ENCODE measurements around the gene TAOK3.

The TAOK3 gene

GRCh38 chr12:118372541-118373495, at the start of gene TAOK3:
TSS of gene TAOK3 (minus strand) at chr12:118372907. CDS start at chr12:118255567, 117,340 bp downstream.
- no peak for TF ChIP-seq EZH2 (optimal IDR thresholded peaks at IDR 0.05; ENCODE audit: low read depth, low read length)
- no peak for TF ChIP-seq EZH2phosphoT487 (IDR thresholded peaks at IDR 0.05; ENCODE audit: low read length)
- H3K4me2 ChIP-seq (ENCODE audit: low read depth, low read length), result peak within 1 kb of the TSS; percentile 85
- H3F3A ChIP-seq (ENCODE audit: insufficient read depth, low read length), result peaks cover 7% of the 10 kb centered on the region; the same call in 1 of the 2 replicates
- peak within 1 kb of the TSS; percentile 66 for H3K4me3 ChIP-seq (ENCODE audit: low read length)
- peak; percentile 93 for DNase-seq
- H3K27me3 ChIP-seq (replicated peaks; ENCODE audit: insufficient read depth, low read length), result no peaks in the 10 kb centered on the region
- H3K9ac ChIP-seq (ENCODE audit: low read length), result peak within 1 kb of the TSS; percentile 45; the same call in 1 of the 2 replicates
- peak within 1 kb of the TSS; percentile 65 for H2AFZ ChIP-seq (ENCODE audit: low read length)
- H4K20me1 ChIP-seq (ENCODE audit: insufficient read depth, low read length), result no peaks in the 10 kb centered on the region
- no peaks in the 10 kb centered on the region for H3K9me3 ChIP-seq (replicated peaks; ENCODE audit: insufficient read depth, low read length)
- no peaks in the 10 kb centered on the region for H3K9me2 ChIP-seq (replicated peaks; ENCODE audit: insufficient read depth, low read length)
- peak within 1 kb of the TSS; percentile 42; the same call in 1 of the 2 replicates for H3K27ac ChIP-seq (ENCODE audit: low read length)
- H3K36me3 ChIP-seq (replicated peaks; ENCODE audit: insufficient read depth, low read length), result no peaks in the 10 kb centered on the region
- no peaks in the 10 kb centered on the region for H3K4me1 ChIP-seq (ENCODE audit: low read length)
- H3K79me2 ChIP-seq (ENCODE audit: low read length), result peaks cover 9% of the 10 kb centered on the region

GRCh38 chr12:118420673-118421072, 48.0 kb upstream of the TAOK3 start:
- no peak for DNase-seq
- no peaks in the 10 kb centered on the region for H3K36me3 ChIP-seq (replicated peaks; ENCODE audit: insufficient read depth, low read length)
- no peaks in the 10 kb centered on the region for H3F3A ChIP-seq (ENCODE audit: insufficient read depth, low read length)
- H2AFZ ChIP-seq (ENCODE audit: low read length), result no peak overlapping the region
- H3K4me2 ChIP-seq (ENCODE audit: low read depth, low read length), result no peak overlapping the region
- H3K4me3 ChIP-seq (ENCODE audit: low read length), result no peak overlapping the region
- no peaks in the 10 kb centered on the region for H3K9me2 ChIP-seq (replicated peaks; ENCODE audit: insufficient read depth, low read length)
- H3K9ac ChIP-seq (ENCODE audit: low read length), result no peak overlapping the region
- H4K20me1 ChIP-seq (ENCODE audit: insufficient read depth, low read length), result no peaks in the 10 kb centered on the region
- no peaks in the 10 kb centered on the region for H3K4me1 ChIP-seq (ENCODE audit: low read length)
- no peaks in the 10 kb centered on the region for H3K79me2 ChIP-seq (ENCODE audit: low read length)
- H3K27me3 ChIP-seq (replicated peaks; ENCODE audit: insufficient read depth, low read length), result no peaks in the 10 kb centered on the region
- no peak overlapping the region for H3K27ac ChIP-seq (ENCODE audit: low read length)
- no peak for TF ChIP-seq EZH2 (optimal IDR thresholded peaks at IDR 0.05; ENCODE audit: low read depth, low read length)
- no peak for TF ChIP-seq CTCF (IDR thresholded peaks at IDR 0.05; ENCODE audit: low read length)
- TF ChIP-seq EZH2phosphoT487 (IDR thresholded peaks at IDR 0.05; ENCODE audit: low read length), result no peak
- no peaks in the 10 kb centered on the region for H3K9me3 ChIP-seq (replicated peaks; ENCODE audit: insufficient read depth, low read length)

DNA sequence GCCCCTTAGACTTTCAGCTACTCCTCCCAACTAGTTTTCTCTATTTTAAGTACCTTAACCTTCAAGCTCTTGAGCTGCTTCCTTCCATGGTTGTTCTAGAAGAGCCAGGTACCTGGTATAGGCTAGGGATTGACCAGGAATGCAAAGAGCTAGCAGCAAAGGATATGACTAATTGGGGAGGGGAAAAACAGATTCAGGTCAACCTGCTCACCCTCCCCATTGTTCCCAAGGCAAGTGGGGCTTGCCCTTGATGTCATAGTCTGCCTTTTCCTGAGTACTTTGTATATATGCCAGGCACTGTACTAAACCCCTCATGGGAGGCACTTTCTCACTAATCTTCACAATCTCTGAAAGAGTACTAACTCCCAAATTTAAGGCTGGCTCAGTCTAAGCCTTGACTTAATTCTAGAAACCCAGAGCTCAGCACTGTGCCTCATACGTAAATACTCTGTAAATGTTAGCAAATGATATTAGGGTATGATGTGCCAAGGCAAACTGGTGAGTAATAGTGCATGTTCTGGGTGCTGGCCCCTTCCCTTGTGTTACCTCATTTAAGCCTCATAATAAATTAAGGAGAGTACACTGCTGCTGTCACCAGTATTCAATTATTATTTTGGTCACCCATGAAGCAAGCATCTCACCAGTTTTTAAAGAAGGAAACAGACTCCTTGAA, 45.8 kb upstream of the TAOK3 start:
- Histone ChIP-seq H2AFZ (ENCODE audit: low read length) (no peak overlapping the region), H3F3A (ENCODE audit: insufficient read depth, low read length) (no peaks in the 10 kb centered on the region), H3K4me1 (ENCODE audit: low read length) (no peaks in the 10 kb centered on the region), H3K36me3 (replicated peaks; ENCODE audit: insufficient read depth, low read length) (no peaks in the 10 kb centered on the region), H3K79me2 (ENCODE audit: low read length) (no peaks in the 10 kb centered on the region), H3K9me2 (replicated peaks; ENCODE audit: insufficient read depth, low read length) (no peaks in the 10 kb centered on the region), H4K20me1 (ENCODE audit: insufficient read depth, low read length) (no peaks in the 10 kb centered on the region), H3K9me3 (replicated peaks; ENCODE audit: insufficient read depth, low read length) (no peaks in the 10 kb centered on the region), H3K27ac (ENCODE audit: low read length) (no peak overlapping the region), H3K4me3 (ENCODE audit: low read length) (no peak overlapping the region), H3K4me2 (ENCODE audit: low read depth, low read length) (no peak overlapping the region), H3K9ac (ENCODE audit: low read length) (no peak overlapping the region), H3K27me3 (replicated peaks; ENCODE audit: insufficient read depth, low read length) (no peaks in the 10 kb centered on the region)
- TF ChIP-seq CTCF (IDR thresholded peaks at IDR 0.05; ENCODE audit: low read length) (no peak), EZH2 (optimal IDR thresholded peaks at IDR 0.05; ENCODE audit: low read depth, low read length) (no peak), EZH2phosphoT487 (IDR thresholded peaks at IDR 0.05; ENCODE audit: low read length) (no peak)
- DNase-seq, result no peak
